Measurements from ENCODE around the gene EME1.

GRCh38 chr17:50371526-50371925 is 1.5 kb upstream of the EME1 start:
- no peak for TF ChIP-seq CTCF (IDR thresholded peaks at IDR 0.05)
- no peak for TF ChIP-seq POLR2A (IDR thresholded peaks at IDR 0.05)
